ENCODE data around the gene TOR4A. TPM values are rescaled to one million over a fixed set of nuclear protein-coding genes. Genes with fewer than 3 reads are reported as not detected.
A peak's percentile ranks its signal among the peaks of the same experiment; 100 is the strongest.

The TOR4A gene
- polyA plus RNA-seq, 2 of the 4 experiments (the other 2 are of a cell fraction): 9.8 to 18.6 TPM

DNA sequence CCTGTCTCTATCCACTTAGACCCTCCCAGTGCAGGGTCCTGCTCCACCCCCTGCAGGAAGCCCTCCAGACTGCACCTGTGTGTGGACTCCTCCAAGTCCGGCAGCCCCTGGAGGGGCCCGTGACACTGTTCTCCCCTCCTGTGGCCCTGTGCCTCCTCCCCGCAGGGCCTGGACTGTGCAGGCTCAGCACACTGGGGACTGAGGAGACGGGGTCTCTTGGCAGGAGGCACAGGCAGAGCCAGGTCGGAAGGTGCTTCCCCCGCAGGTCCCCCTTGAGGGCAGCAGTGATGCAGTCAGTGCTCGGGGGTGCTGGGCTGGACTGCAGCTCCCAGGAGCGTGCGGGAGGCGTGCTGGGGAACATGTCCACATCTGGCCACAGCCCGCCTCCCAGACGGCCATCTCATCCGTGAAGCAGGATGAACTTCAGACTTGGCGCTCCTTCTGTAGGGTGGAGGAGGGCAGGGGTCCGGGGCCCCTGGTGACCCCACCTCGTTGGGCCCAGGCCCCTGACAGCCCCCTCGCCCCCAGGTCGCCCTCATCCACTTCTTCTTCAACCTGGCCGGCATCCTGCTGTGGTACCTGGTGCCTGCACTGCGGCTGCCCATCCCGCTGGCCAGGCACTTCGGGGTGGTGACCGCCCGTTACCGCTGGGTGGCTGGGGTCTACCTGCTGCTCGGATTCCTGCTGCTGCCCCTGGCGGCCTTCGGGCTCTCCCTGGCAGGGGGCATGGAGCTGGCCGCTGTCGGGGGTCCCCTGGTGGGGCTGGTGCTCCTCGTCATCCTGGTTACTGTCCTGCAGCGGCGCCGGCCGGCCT, 41.9 kb upstream of the TOR4A start:
- 68% methylated on average over 21 of the region's 35 CpGs for WGBS (ENCODE audit: missing lambda C conversion rate)
- POLR2A ChIA-PET: interaction anchor here (0.6 to 1.8 kb wide), 2 partner anchors 46 to 105 kb away, joined by 4 to 5 read pairs; no protein-coding TSS in a partner anchor
- ATAC-seq: peak in 1 of 2 experiments; percentile 6; a peak in 1 of 6 replicates

DNA sequence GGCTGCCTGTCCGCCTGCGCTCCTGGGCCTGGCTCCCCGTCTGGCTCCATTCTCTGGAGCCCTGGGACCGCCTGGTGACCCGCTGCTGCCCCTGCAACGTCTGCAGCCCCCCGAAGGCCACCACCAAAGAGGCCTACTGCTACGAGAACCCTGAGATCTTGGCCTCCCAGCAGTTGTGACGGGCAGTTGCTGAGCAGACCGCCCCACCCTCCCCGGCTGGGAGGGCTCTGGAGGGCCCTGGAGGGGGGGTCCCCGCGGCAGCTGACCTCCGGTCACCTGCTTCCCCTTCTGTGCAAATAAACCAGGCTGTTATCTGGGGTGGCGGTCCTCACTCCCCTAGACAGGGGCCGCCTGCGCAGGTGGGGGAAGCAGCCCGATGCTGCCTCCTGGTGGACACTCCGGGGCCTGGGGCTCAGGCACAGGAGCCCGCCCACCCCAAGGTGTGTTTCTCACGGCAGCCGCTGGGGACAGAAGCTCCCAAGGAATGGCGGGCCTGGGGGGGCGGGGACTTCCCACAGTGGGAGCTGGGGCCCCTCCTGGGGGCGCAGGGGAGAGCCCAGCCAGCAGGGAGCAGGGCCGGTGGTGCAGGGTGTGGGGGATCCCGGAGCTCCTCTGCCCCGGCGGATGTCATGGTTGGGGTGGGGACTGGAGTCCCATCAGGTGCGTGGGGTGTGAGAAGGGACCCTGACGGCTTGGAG, 41.1 kb upstream of the TOR4A start:
- peak overlapping the region; percentile 65 for H3K4me2 ChIP-seq
- peaks cover 35% of the 10 kb centered on the region for H3K4me1 ChIP-seq
- WGBS (ENCODE audit: missing lambda C conversion rate): 38% methylated on average over 20 of the region's 31 CpGs
- H3K27ac ChIP-seq: peak overlapping the region in 1 of 2 experiments; percentile 63; a peak in 3 of 6 replicates
- FAIRE-seq: no peak
- peak; percentile 20 to 69 for ATAC-seq
- peak; percentile 82 to 93 for DNase-seq (ENCODE audit: low read depth in 1 of 2, low spot score in 1 of 2)
- ChIA-PET POLR2A (interaction anchor here (0.6 to 1.8 kb wide), 3 partner anchors 13 to 106 kb away, joined by 3 to 5 read pairs (median 4); no protein-coding TSS in a partner anchor), CTCF (interaction anchor here (0.6 to 13.1 kb wide), 67 partner anchors 8 to 431 kb away, joined by 3 to 236 read pairs (median 5); partner anchors contain the start of genes ANAPC2, CYSRT1, DPP7 and FUT7)
- H3K9me3 ChIP-seq: no peaks in the 10 kb centered on the region
- H3K4me3 ChIP-seq: no peak overlapping the region
- TF ChIP-seq, protein P1, sequence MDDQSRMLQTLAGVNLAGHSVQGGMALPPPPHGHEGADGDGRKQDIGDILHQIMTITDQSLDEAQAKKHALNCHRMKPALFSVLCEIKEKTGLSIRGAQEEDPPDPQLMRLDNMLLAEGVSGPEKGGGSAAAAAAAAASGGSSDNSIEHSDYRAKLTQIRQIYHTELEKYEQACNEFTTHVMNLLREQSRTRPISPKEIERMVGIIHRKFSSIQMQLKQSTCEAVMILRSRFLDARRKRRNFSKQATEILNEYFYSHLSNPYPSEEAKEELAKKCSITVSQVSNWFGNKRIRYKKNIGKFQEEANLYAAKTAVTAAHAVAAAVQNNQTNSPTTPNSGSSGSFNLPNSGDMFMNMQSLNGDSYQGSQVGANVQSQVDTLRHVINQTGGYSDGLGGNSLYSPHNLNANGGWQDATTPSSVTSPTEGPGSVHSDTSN (IDR thresholded peaks at IDR 0.05): 0 out of 2 replicates have a peak, but pooled peaks have one; percentile 16
- TF ChIP-seq MAZ (IDR thresholded peaks at IDR 0.05; ENCODE audit: borderline replicate concordance, low read depth, low read length) (peak; percentile 70; the same call in 1 of the 2 replicates), NFE2L2 (conservative IDR thresholded peaks at IDR 0.05; ENCODE audit: low read length) (no peak), ATOH8 (CRISPR knock-in tag; IDR thresholded peaks at IDR 0.05; ENCODE audit: low read depth) (no peak), CBX2 (IDR thresholded peaks at IDR 0.05; ENCODE audit: borderline replicate concordance, low read depth) (no peak), RAD21 (conservative IDR thresholded peaks at IDR 0.05 in 1 of 2, IDR thresholded peaks at IDR 0.05 in 1 of 2) (peak; percentile 76 to 84), JUNB (IDR thresholded peaks at IDR 0.05) (no peak), CHD2 (IDR thresholded peaks at IDR 0.05; ENCODE audit: low read length, partially characterized antibody) (no peak), SMC3 (IDR thresholded peaks at IDR 0.05) (peak; percentile 84), FOSB (CRISPR knock-in tag; IDR thresholded peaks at IDR 0.05) (no peak), HOXB5 (CRISPR knock-in tag; IDR thresholded peaks at IDR 0.05) (no peak), MAX (IDR thresholded peaks at IDR 0.05) (peak; percentile 54), KDM5A (IDR thresholded peaks at IDR 0.05) (no peak), TP53 (CRISPR knock-in tag; IDR thresholded peaks at IDR 0.05) (no peak)
- TF ChIP-seq, protein P2, sequence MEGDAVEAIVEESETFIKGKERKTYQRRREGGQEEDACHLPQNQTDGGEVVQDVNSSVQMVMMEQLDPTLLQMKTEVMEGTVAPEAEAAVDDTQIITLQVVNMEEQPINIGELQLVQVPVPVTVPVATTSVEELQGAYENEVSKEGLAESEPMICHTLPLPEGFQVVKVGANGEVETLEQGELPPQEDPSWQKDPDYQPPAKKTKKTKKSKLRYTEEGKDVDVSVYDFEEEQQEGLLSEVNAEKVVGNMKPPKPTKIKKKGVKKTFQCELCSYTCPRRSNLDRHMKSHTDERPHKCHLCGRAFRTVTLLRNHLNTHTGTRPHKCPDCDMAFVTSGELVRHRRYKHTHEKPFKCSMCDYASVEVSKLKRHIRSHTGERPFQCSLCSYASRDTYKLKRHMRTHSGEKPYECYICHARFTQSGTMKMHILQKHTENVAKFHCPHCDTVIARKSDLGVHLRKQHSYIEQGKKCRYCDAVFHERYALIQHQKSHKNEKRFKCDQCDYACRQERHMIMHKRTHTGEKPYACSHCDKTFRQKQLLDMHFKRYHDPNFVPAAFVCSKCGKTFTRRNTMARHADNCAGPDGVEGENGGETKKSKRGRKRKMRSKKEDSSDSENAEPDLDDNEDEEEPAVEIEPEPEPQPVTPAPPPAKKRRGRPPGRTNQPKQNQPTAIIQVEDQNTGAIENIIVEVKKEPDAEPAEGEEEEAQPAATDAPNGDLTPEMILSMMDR (IDR thresholded peaks at IDR 0.05): peak; percentile 97

More for the DNA sequence above, 41.9 kb upstream of the TOR4A start:
- CTCF ChIA-PET: interaction anchor here (0.6 to 13.1 kb wide), 39 partner anchors 9 to 430 kb away, joined by 3 to 236 read pairs (median 5); partner anchors contain the start of genes ANAPC2, CYSRT1, DPP7 and NELFB
- DNase-seq (ENCODE audit: low read depth in 1 of 2, low spot score in 1 of 2) (no peak), FAIRE-seq (no peak)
- Histone ChIP-seq H3K4me2 (no peak overlapping the region), H3K9me3 (no peaks in the 10 kb centered on the region), H3K4me3 (no peak overlapping the region), H3K27ac (0 out of 6 replicates have a peak overlapping the region, but pooled peaks of 1 of the 2 experiments have one; percentile 33), H3K4me1 (peaks cover 38% of the 10 kb centered on the region)
- TF ChIP-seq MAX (IDR thresholded peaks at IDR 0.05) (no peak), HOXB13 (CRISPR knock-in tag; IDR thresholded peaks at IDR 0.05; ENCODE audit: low read depth) (no peak), POLR2AphosphoS2 (conservative IDR thresholded peaks at IDR 0.05; ENCODE audit: low read length) (no peak), KDM5A (IDR thresholded peaks at IDR 0.05) (no peak), BHLHE40 (IDR thresholded peaks at IDR 0.05; ENCODE audit: low read depth, low read length) (no peak), NPAS2 (CRISPR knock-in tag; IDR thresholded peaks at IDR 0.05; ENCODE audit: borderline replicate concordance) (no peak), HDAC2 (IDR thresholded peaks at IDR 0.05) (no peak), RCOR1 (IDR thresholded peaks at IDR 0.05; ENCODE audit: low read depth, low read length) (no peak), ZFP36 (IDR thresholded peaks at IDR 0.05; ENCODE audit: borderline replicate concordance, partially characterized antibody) (no peak), SREBF2 (IDR thresholded peaks at IDR 0.05) (no peak), MYC (IDR thresholded peaks at IDR 0.05; ENCODE audit: borderline replicate concordance, low read length) (no peak), EHF (CRISPR knock-in tag; IDR thresholded peaks at IDR 0.05) (no peak), RARB (CRISPR knock-in tag; IDR thresholded peaks at IDR 0.05) (no peak), RAD21 (conservative IDR thresholded peaks at IDR 0.05 in 1 of 2, IDR thresholded peaks at IDR 0.05 in 1 of 2) (no peak), SMC3 (IDR thresholded peaks at IDR 0.05) (no peak), MAFK (IDR thresholded peaks at IDR 0.05; ENCODE audit: partially characterized antibody) (no peak), KDM1A (IDR thresholded peaks at IDR 0.05; ENCODE audit: low read depth) (no peak), JUNB (IDR thresholded peaks at IDR 0.05) (no peak)
- TF ChIP-seq, protein P1 (IDR thresholded peaks at IDR 0.05): no peak
- TF ChIP-seq, protein P2 (IDR thresholded peaks at IDR 0.05): no peak
